GM12878 (cell line): ENCODE data around the gene KLHL2. TPM values are rescaled to one million over a fixed set of nuclear protein-coding genes. Genes with fewer than 3 reads are reported as not detected.
A peak's percentile ranks its signal among the peaks of the same experiment; 100 is the strongest.

Experiments used
- ATAC-seq: fragments of 200-7000 bp; cut with Tn5 transposase; 3 replicates; pipeline ENCODE4 v1.9.1; 2020; ENCODE audit warnings: mild to moderate bottlenecking, moderate library complexity
- BruUV-seq: library from RNA; stranded (reverse); fragments of 400-500 nt; replicated peaks from 2 replicates; lab custom pipeline; 2021; lab: Mats Ljungman, UMichigan
- CTCF ChIA-PET: fragments of 300-600 bp; sonication (Branson Sonifier 250); formaldehyde crosslinking; extraction: SDS; loops from one replicate; lab custom pipeline; 2021; ENCODE audit warnings: inconsistent platforms; lab: Yijun Ruan, JAX
- POLR2A ChIA-PET: fragments of 350-600 bp; formaldehyde crosslinking; extraction: SDS; loops from one replicate; lab custom pipeline; 2021; ENCODE audit warnings: inconsistent platforms; lab: Charles Lee
- RAD21 ChIA-PET: fragments of 300-600 bp; sonication (Branson Sonifier 250); formaldehyde crosslinking; loops from one replicate; lab custom pipeline; 2023; ENCODE audit warnings: antibody characterized with exemption; ENCODE audit not compliant: unreplicated experiment; lab: Charles Lee
- SMC1A ChIA-PET: fragments of 300-600 bp; sonication (Branson Sonifier 250); formaldehyde crosslinking; loops from one replicate; lab custom pipeline; 2023; ENCODE audit not compliant: unreplicated experiment, uncharacterized antibody; lab: Charles Lee
- DNase-seq: peaks from one replicate; pipeline ENCODE4 v3.0.0-alpha.2; 2011; ENCODE audit warnings: low read depth, low spot score
- FAIRE-seq: peaks from 3 replicates; lab custom pipeline; 2011; peaks lifted over from hg19 to GRCh38; lab: Jason Lieb, UNC
- H2AFZ ChIP-seq: 2 replicates; pipeline ENCODE4 v1.6.0; 2011; ENCODE audit warnings: low read depth, low read length, control low read depth; ENCODE audit not compliant: control insufficient read depth
- H3K27ac ChIP-seq: 2 replicates; pipeline ENCODE4 v1.5.1; 2011; ENCODE audit warnings: control low read depth; ENCODE audit not compliant: control insufficient read depth, insufficient read depth
- H3K27me3 ChIP-seq, 2 experiments: replicated peaks in 1 of 2; 2 replicates each; pipeline versions ENCODE4 v1.6.0 to v1.6.1; 2011; ENCODE audit warnings: low read length in 1 of 2; ENCODE audit not compliant: control insufficient read depth in 2 of 2, insufficient read depth in 2 of 2
- H3K36me3 ChIP-seq, 2 experiments: 2 replicates each; pipeline ENCODE4 v1.5.1; 2011; ENCODE audit warnings: low read length in 1 of 2; ENCODE audit not compliant: control insufficient read depth in 2 of 2, insufficient read depth in 2 of 2
- H3K4me1 ChIP-seq: 2 replicates; pipeline ENCODE4 v1.6.1; 2011; ENCODE audit warnings: mild to moderate bottlenecking, low read length, moderate library complexity, mixed read lengths; ENCODE audit not compliant: control insufficient read depth, insufficient read depth
- H3K4me2 ChIP-seq: 2 replicates; pipeline ENCODE4 v1.6.0; 2011; ENCODE audit warnings: control low read depth; ENCODE audit not compliant: control insufficient read depth, insufficient read depth
- H3K4me3 ChIP-seq: fragments of 200-600 bp; sonication (generic); 2 replicates; pipeline ENCODE4 v1.5.1; 2016
- H3K79me2 ChIP-seq: 2 replicates; pipeline ENCODE4 v1.6.0; 2011; ENCODE audit warnings: low read length; ENCODE audit not compliant: control insufficient read depth, insufficient read depth
- H3K9ac ChIP-seq: 2 replicates; pipeline ENCODE4 v1.8.0; 2011; ENCODE audit warnings: low read length, control low read depth, mixed read lengths; ENCODE audit not compliant: control insufficient read depth, insufficient read depth
- H3K9me3 ChIP-seq: replicated peaks from 3 replicates; pipeline ENCODE4 v1.5.1; 2011; ENCODE audit warnings: mild to moderate bottlenecking, low read length; ENCODE audit not compliant: control insufficient read depth, insufficient read depth
- H4K20me1 ChIP-seq: 2 replicates; pipeline ENCODE4 v1.6.0; 2011; ENCODE audit not compliant: control insufficient read depth, insufficient read depth
- BACH1 ChIP-seq: fragments of 450-650 bp; IDR thresholded peaks from 2 replicates; pipeline ENCODE4 v1.6.1; 2017; ENCODE audit warnings: mild to moderate bottlenecking, borderline replicate concordance
- BMI1 ChIP-seq: fragments of 450-650 bp; IDR thresholded peaks from 2 replicates; pipeline ENCODE4 v1.6.1; 2016; ENCODE audit warnings: mild to moderate bottlenecking, moderate library complexity, borderline replicate concordance
- PAX5 ChIP-seq: IDR thresholded peaks from 2 replicates; pipeline ENCODE4 v1.6.1; 2011; ENCODE audit warnings: low read depth, low read length, borderline replicate concordance
- YY1 ChIP-seq: IDR thresholded peaks from 2 replicates; pipeline ENCODE4 v1.6.1; 2011; ENCODE audit warnings: low read depth, mild to moderate bottlenecking, low read length
- ZNF622 ChIP-seq: fragments of 450-650 bp; IDR thresholded peaks from 2 replicates; pipeline ENCODE4 v1.6.1; 2017; ENCODE audit warnings: mild to moderate bottlenecking, inconsistent platforms
- ZZZ3 ChIP-seq: IDR thresholded peaks from 2 replicates; pipeline ENCODE4 v1.6.1; 2011; ENCODE audit warnings: low read depth; ENCODE audit not compliant: control insufficient read depth, insufficient read length
- WGBS: methylation state at CpG from one replicate; pipeline ENCODE4 v1.1.6; 2016; ENCODE audit warnings: low lambda C conversion rate; ENCODE audit not compliant: insufficient replicate concordance, insufficient coverage; ENCODE audit errors: missing lambda C conversion rate; 5-methylcytosine and 5-hydroxymethylcytosine counted together
- in situ Hi-C: fragments of 300-500 bp; cut with MboI; formaldehyde crosslinking; loops from 9 replicates; pipeline ENCODE4 v1.14.3; 2018; ENCODE audit warnings: mixed read lengths
- intact Hi-C: fragments of 100-400 bp; cut with micrococcal nuclease; formaldehyde crosslinking; loops from one replicate; pipeline ENCODE4 v1.14.2; 2022; ENCODE audit not compliant: unreplicated experiment
- polyA plus RNA-seq, 11 experiments: library from polyadenylated mRNA; depleted of rRNA in 4 of 11; unstranded in 6 of 11; stranded (reverse) in 5 of 11; fragments of >200 nt; fragmentation: Nextera tagmentation in 4 of 11; fragmentation: Illumina TruSeq in 1 of 11; extraction: Ambion mirVana in 4 of 11; extraction: Trizol in 1 of 11; gene quantifications; 1 replicate in 1 of 11; 2 replicates in 10 of 11; pipeline versions ENCODE4 v1.2.1 to v1.2.3, GENCODE V29; 2011 to 2016; ENCODE audit warnings: inconsistent platforms in 2 of 11, missing spikeins in 2 of 11, low read depth in 1 of 11
- total RNA-seq, 4 experiments: library from RNA; depleted of rRNA in 3 of 4; stranded (reverse); fragments of >200 nt in 3 of 4; fragmentation: Illumina TruSeq in 1 of 4; extraction: Trizol in 1 of 4; gene quantifications; 2 replicates each; pipeline versions ENCODE4 v1.2.1 to v1.2.3, GENCODE V29; 2013 to 2021
- TF ChIP-seq, protein P1 (sequence below): fragments of 450-650 bp; formaldehyde crosslinking; IDR thresholded peaks from 2 replicates; pipeline ENCODE4 v1.5.0; 2022; ENCODE audit warnings: mild to moderate bottlenecking, missing genetic modification characterization

KLHL2 gene
- total and polyA plus RNA-seq, 10 of the 15 experiments (the other 5 are each of a cell fraction or from before 2014, with no cell fraction given) = 4.8 to 22.8 (median 12.9) TPM

DNA sequence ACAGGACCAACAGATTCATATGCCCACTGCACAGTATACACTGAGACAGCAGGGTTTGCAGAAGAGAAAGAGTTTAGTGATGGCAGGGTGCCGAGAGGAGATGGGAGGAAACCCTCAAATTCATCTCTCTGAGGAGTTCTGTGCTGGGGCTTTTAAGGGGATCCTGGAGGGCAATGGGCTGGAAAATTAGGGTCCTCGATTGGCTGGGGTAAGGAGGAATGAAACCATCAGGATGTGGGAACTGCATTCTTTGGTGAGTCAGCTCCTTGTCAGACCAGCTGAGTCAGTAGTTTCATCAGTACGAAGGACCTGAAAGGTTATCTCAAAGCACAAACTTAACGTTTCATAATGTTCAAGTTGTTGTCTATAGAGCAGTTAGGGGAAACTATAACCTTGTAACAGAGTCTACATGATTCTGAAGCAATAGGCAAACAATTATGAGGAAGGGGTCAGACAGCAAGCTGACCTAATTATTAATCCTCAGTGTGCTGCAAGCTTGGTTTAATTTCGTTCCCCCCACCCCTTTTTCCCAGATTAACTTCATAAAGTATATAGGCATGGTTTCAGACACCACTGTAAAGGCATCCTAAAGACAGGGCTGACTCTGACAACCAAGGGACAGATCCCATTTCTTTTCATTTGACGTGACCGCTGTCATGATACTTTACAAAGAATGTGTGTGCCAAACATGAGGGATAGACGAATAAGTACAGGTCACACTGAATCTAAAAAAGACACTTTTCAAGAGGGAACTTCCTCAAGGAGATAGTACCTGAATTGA is 118.6 kb downstream of the KLHL2 start:
- Histone ChIP-seq H4K20me1 (no peaks in the 10 kb centered on the region), H3K27ac (no peak overlapping the region), H3K36me3 (no peaks in the 10 kb centered on the region), H3K4me1 (peaks cover 4% of the 10 kb centered on the region), H3K79me2 (peaks cover 35% of the 10 kb centered on the region), H3K9me3 (peaks cover 2% of the 10 kb centered on the region; the same call in 1 of the 3 replicates), H3K9ac (no peak overlapping the region), H3K27me3 (no peaks in the 10 kb centered on the region), H3K4me2 (peak overlapping the region; percentile 19), H2AFZ (no peak overlapping the region), H3K4me3 (peak overlapping the region; percentile 58)
- TF ChIP-seq, protein P1, sequence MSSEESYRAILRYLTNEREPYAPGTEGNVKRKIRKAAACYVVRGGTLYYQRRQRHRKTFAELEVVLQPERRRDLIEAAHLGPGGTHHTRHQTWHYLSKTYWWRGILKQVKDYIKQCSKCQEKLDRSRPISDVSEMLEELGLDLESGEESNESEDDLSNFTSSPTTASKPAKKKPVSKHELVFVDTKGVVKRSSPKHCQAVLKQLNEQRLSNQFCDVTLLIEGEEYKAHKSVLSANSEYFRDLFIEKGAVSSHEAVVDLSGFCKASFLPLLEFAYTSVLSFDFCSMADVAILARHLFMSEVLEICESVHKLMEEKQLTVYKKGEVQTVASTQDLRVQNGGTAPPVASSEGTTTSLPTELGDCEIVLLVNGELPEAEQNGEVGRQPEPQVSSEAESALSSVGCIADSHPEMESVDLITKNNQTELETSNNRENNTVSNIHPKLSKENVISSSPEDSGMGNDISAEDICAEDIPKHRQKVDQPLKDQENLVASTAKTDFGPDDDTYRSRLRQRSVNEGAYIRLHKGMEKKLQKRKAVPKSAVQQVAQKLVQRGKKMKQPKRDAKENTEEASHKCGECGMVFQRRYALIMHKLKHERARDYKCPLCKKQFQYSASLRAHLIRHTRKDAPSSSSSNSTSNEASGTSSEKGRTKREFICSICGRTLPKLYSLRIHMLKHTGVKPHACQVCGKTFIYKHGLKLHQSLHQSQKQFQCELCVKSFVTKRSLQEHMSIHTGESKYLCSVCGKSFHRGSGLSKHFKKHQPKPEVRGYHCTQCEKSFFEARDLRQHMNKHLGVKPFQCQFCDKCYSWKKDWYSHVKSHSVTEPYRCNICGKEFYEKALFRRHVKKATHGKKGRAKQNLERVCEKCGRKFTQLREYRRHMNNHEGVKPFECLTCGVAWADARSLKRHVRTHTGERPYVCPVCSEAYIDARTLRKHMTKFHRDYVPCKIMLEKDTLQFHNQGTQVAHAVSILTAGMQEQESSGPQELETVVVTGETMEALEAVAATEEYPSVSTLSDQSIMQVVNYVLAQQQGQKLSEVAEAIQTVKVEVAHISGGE = no peak
- no peak for TF ChIP-seq ZZZ3
- no peak for TF ChIP-seq YY1
- no peak for TF ChIP-seq ZNF622
- TF ChIP-seq BMI1 = no peak
- TF ChIP-seq PAX5 = no peak
- peak; percentile 54 for TF ChIP-seq BACH1
- DNase-seq (no peak), FAIRE-seq (no peak), ATAC-seq (no peak)
- RAD21 ChIA-PET = interaction anchor here (1.9 to 2.6 kb wide), 2 partner anchors 31 to 117 kb away, joined by 8 to 11 read pairs; no protein-coding TSS in a partner anchor
- CTCF ChIA-PET = interaction anchor here (0.9 to 2.3 kb wide), 8 partner anchors 11 to 195 kb away, joined by 3 to 10 read pairs (median 4); no protein-coding TSS in a partner anchor
- no TSS peak for BruUV-seq
- POLR2A ChIA-PET = interaction anchor here (0.7 to 1.4 kb wide), 4 partner anchors 9 to 116 kb away, joined by 3 read pairs; no protein-coding TSS in a partner anchor
- SMC1A ChIA-PET = interaction anchor here (0.6 to 4.5 kb wide), 9 partner anchors 10 to 384 kb away, joined by 3 to 17 read pairs (median 6); no protein-coding TSS in a partner anchor
- in situ Hi-C loops = no loop called here
- 53% methylated on average over 8 of the region's 8 CpGs for WGBS
- intact Hi-C loops = loop anchor here (2.0 to 5.0 kb wide), 3 partner anchors 119 to 214 kb away; partner anchors contain the start of genes KLHL2 and TMEM192
